Measurements from ENCODE around the gene CDK14.

CDK14 gene

GRCh38 chr7:90818341-90818740, 222.2 kb downstream of the CDK14 start:
- no peak for DNase-seq

- DNase-seq: no peak
Measured at GRCh38 chr7:90821961-90822620, 226.0 kb downstream of the CDK14 start.

- DNase-seq: no peak
Measured at GRCh38 chr7:90824386-90825307, 228.5 kb downstream of the CDK14 start.

DNA sequence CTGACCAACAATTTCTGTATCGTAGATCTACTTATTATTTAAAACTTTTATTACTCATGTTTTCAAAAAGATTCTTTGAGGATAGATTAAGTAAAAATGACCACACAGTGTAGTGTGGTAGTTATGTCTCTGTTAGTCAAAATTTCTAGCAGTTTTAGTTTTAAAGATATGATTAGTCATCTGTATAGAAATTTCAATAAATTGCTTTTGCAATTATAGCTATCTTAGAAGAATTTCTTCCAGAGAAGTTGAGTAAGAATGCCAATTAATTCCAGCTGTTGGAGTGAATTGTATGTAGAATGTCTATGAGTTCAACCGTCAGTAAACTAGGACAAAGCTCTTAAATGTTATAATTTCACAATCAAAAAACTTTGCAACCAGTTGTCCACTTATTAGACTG, 229.7 kb downstream of the CDK14 start:
- no peak for DNase-seq

GRCh38 chr7:90828601-90829000, 232.5 kb downstream of the CDK14 start:
- DNase-seq: no peak

- no peak for DNase-seq
Measured at GRCh38 chr7:90830308-90830707, 234.2 kb downstream of the CDK14 start.

- no peak for DNase-seq
Measured at GRCh38 chr7:90832726-90833125, 236.6 kb downstream of the CDK14 start.

GRCh38 chr7:90833443-90833842, 237.3 kb downstream of the CDK14 start:
- no peak for DNase-seq

- no peak for DNase-seq
Measured at GRCh38 chr7:90834771-90835170, 238.7 kb downstream of the CDK14 start.

DNA sequence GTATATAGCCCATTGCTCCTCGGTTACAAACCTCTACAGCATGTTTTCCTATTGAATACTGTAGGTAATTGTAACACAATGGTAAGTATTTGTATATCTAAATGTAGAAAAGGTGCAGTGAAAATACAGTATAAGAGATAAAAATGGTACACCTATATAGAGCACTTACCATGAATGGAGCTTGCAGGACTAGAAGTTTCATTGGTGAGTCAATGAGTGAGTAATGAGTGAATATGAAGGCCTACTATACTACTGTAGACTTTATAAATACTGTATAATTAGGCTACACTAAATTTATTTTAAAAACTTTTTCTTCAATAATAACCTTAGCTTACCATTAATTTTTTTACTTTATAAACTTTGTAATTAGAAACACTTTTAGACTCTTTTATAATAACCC, 239.7 kb downstream of the CDK14 start:
- no peak for DNase-seq

DNA sequence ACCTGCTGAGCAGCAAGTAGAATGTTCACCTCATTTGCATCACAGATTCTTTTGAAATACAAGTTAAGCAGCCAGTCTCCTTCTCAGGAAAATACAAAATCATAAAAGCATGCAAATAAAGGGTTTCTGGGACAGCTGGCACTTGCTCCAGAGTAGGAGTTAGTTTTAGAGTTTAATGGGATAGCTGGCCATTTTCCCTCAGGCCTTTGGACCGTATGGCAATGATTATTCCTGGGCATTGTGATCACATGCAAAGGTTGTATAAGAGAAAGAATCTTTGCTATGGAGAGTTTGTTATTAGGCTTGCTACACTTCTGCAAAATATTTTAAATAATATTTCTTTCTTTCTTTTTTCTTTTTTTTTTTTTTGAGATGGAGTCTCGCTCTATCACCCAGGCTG, 240.8 kb downstream of the CDK14 start:
- no peak for DNase-seq

DNA sequence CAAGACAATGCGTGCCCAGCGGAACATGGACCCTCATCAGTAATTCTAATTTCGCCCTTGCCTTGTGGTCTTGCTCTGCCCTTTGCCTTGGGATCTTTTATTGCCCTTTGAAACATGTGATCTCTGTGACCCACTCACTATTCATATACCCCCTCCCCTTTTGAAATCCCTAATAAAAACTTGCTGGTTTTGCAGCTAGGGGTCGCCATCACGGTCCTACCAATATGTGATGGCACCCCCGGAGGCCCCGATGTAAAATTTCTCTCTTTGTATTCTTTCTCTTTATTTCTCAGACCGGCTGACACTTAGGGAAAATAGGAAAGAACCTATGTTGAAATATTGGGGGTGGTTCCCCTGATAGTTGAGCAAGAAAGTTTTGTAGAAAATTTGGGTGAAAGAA, 242.7 kb downstream of the CDK14 start:
- DNase-seq: no peak

DNA sequence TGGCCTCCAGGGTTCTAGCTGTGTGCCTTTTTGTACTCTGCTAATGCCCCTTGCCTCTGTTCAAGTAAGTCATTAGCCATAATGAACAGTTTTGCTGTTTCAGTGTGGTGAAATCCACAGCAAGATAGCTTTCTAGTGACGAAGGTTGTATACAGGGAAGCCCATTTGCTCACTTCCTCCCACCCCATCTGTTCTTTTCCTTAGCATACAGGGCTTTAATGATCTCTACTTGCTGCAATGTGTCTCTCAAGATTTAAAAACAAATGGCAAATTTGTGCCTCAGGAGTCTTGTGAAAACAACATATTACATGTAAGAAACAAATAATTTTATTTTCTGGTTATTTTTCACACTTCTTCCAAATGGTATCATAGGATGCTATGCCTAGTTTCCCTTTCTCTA, 243.2 kb downstream of the CDK14 start:
- DNase-seq: no peak

GRCh38 chr7:90839727-90840291, 243.7 kb downstream of the CDK14 start:
- no peak for DNase-seq

- no peak for DNase-seq
Measured at GRCh38 chr7:90841759-90842429, 245.8 kb downstream of the CDK14 start.

GRCh38 chr7:90842430-90842788, 246.3 kb downstream of the CDK14 start:
- DNase-seq: no peak

- DNase-seq: no peak
Measured at GRCh38 chr7:90843472-90843871, 247.4 kb downstream of the CDK14 start.

- DNase-seq: no peak
Measured at GRCh38 chr7:90844421-90844820, 248.3 kb downstream of the CDK14 start.

GRCh38 chr7:90846192-90846591, 250.1 kb downstream of the CDK14 start:
- no peak for DNase-seq

DNA sequence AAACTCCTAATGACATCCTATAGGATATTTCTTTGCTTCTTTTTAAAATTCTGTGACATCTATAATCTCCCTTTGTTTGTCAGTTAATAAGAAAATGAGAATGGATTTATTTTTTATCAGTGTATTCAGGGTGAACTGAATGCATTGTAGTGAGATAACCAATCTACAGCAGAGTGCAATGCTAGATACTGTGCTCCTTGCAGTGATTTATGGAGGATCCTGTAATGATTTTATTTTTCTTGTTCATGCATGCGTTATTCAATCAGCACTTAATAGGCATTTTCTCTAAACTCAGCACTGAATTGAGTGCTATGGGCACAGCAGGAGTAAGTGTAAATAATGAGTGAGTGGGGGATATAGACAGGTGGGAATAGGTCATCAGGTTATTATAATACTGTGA, 253.9 kb downstream of the CDK14 start:
- no peak for DNase-seq

GRCh38 chr7:90850471-90850870, 254.3 kb downstream of the CDK14 start:
- DNase-seq: no peak

GRCh38 chr7:90853205-90853604, 257.1 kb downstream of the CDK14 start:
- DNase-seq: no peak

- no peak for DNase-seq
Measured at GRCh38 chr7:90856351-90857070, 260.4 kb downstream of the CDK14 start.
